HepG2 (cell line): ENCODE data around the gene HS3ST5. TPM values are rescaled to one million over a fixed set of nuclear protein-coding genes. Genes with fewer than 3 reads are reported as not detected.

Experiments used
- ARNT2 ChIP-seq: sonication (generic); formaldehyde crosslinking; IDR thresholded peaks from 2 replicates; pipeline ENCODE4 v1.8.0; 2022; ENCODE audit warnings: mild to moderate bottlenecking, low read depth, missing genetic modification reagents, moderate library complexity
- E2F1 ChIP-seq: sonication (generic); formaldehyde crosslinking; IDR thresholded peaks from 2 replicates; pipeline ENCODE4 v1.5.0; 2020; ENCODE audit warnings: missing genetic modification reagents
- FIP1L1 ChIP-seq: fragments of 200-400 bp; formaldehyde crosslinking; IDR thresholded peaks from 2 replicates; pipeline ENCODE4 v1.6.1; 2018; ENCODE audit warnings: low read depth, mild to moderate bottlenecking, low read length, moderate library complexity, borderline replicate concordance; ENCODE audit not compliant: insufficient read depth
- HNF4A ChIP-seq: sonication (generic); formaldehyde crosslinking; IDR thresholded peaks from 2 replicates; pipeline ENCODE4 v1.4.0; 2020; ENCODE audit warnings: missing genetic modification reagents
- KMT2A ChIP-seq: sonication (generic); formaldehyde crosslinking; IDR thresholded peaks from 2 replicates; pipeline ENCODE4 v1.4.0; 2020; ENCODE audit warnings: missing genetic modification reagents
- MED13 ChIP-seq: sonication (generic); formaldehyde crosslinking; IDR thresholded peaks from 2 replicates; pipeline ENCODE4 v1.5.0; 2020; ENCODE audit warnings: missing genetic modification reagents
- NFKB2 ChIP-seq: sonication (generic); formaldehyde crosslinking; IDR thresholded peaks from 2 replicates; pipeline ENCODE4 v1.4.0; 2020; ENCODE audit warnings: missing genetic modification reagents, borderline replicate concordance
- POLR2AphosphoS5 ChIP-seq: IDR thresholded peaks from 2 replicates; pipeline ENCODE4 v1.6.1; 2012; ENCODE audit warnings: low read depth, low read length
- REL ChIP-seq: sonication (generic); formaldehyde crosslinking; conservative IDR thresholded peaks from 2 replicates; pipeline ENCODE4 v1.8.0; 2022; ENCODE audit warnings: mild to moderate bottlenecking, missing genetic modification reagents, moderate library complexity
- SNAPC2 ChIP-seq: sonication (generic); formaldehyde crosslinking; IDR thresholded peaks from 2 replicates; pipeline ENCODE4 v1.8.1; 2022; ENCODE audit warnings: mild to moderate bottlenecking, missing genetic modification reagents
- TAF15 ChIP-seq: fragments of 200-400 bp; formaldehyde crosslinking; IDR thresholded peaks from one replicate; pipeline ENCODE4 v1.6.1; 2018; ENCODE audit warnings: mild to moderate bottlenecking, low read depth, low read length; ENCODE audit not compliant: poor library complexity, severe bottlenecking
- THRA ChIP-seq: sonication (generic); formaldehyde crosslinking; IDR thresholded peaks from 2 replicates; pipeline ENCODE4 v1.4.0; 2020; ENCODE audit warnings: missing genetic modification reagents, borderline replicate concordance
- ZBTB7B ChIP-seq: sonication (generic); formaldehyde crosslinking; IDR thresholded peaks from 2 replicates; pipeline ENCODE4 v1.4.0; 2020; ENCODE audit warnings: missing genetic modification reagents
- ZFP41 ChIP-seq: sonication (generic); formaldehyde crosslinking; IDR thresholded peaks from 2 replicates; pipeline ENCODE4 v1.4.0; 2020; ENCODE audit warnings: mild to moderate bottlenecking, missing genetic modification reagents, borderline replicate concordance
- ZNF589 ChIP-seq: sonication (generic); formaldehyde crosslinking; conservative IDR thresholded peaks from 2 replicates; pipeline ENCODE4 v1.8.0; 2022; ENCODE audit warnings: mild to moderate bottlenecking, moderate library complexity, missing genetic modification reagents
- ZNF75D ChIP-seq: sonication (generic); formaldehyde crosslinking; IDR thresholded peaks from 2 replicates; pipeline ENCODE4 v1.8.1; 2023; ENCODE audit warnings: missing genetic modification reagents, mild to moderate bottlenecking, borderline replicate concordance
- ZNF772 ChIP-seq: sonication (generic); formaldehyde crosslinking; IDR thresholded peaks from 2 replicates; pipeline ENCODE4 v1.5.0; 2020; ENCODE audit warnings: mild to moderate bottlenecking, missing genetic modification reagents
- ZNF780A ChIP-seq: sonication (generic); formaldehyde crosslinking; IDR thresholded peaks from 2 replicates; pipeline ENCODE4 v1.8.0; 2022; ENCODE audit warnings: mild to moderate bottlenecking, missing genetic modification reagents, moderate library complexity
- ZNF792 ChIP-seq: IDR thresholded peaks from 2 replicates; pipeline ENCODE4 v1.6.1; 2016
- polyA plus RNA-seq, 8 experiments: library from polyadenylated mRNA; depleted of rRNA in 3 of 8; stranded (reverse) in 7 of 8; unstranded in 1 of 8; fragments of >200 nt; fragmentation: Illumina TruSeq in 4 of 8; extraction: Trizol in 4 of 8; gene quantifications; 2 replicates each; pipeline versions ENCODE4 v1.2.1 to v1.2.3, GENCODE V29; 2011 to 2016; ENCODE audit warnings: low read depth in 4 of 8, missing spikeins in 1 of 8, mixed read lengths in 1 of 8; ENCODE audit not compliant: insufficient read depth in 1 of 8
- total RNA-seq, 5 experiments: library from RNA; depleted of rRNA; stranded (reverse); fragments of >200 nt; fragmentation: Illumina TruSeq; extraction: Trizol; gene quantifications; 2 replicates each; pipeline ENCODE4 v1.2.3, GENCODE V29; 2016; ENCODE audit warnings: low read depth in 1 of 5
- TF ChIP-seq, protein P1 (sequence below): sonication (generic); formaldehyde crosslinking; IDR thresholded peaks from 2 replicates; pipeline ENCODE4 v1.5.1; 2020; ENCODE audit warnings: mild to moderate bottlenecking, missing genetic modification reagents, moderate library complexity
- TF ChIP-seq, protein P2 (sequence below), 2 experiments: IDR thresholded peaks; 2 replicates each; pipeline ENCODE4 v1.6.1; 2011 to 2012; ENCODE audit warnings: low read length in 2 of 2, borderline replicate concordance in 1 of 2, low read depth in 1 of 2, mild to moderate bottlenecking in 1 of 2, moderate library complexity in 1 of 2
- TF ChIP-seq, protein P3 (sequence below): sonication (generic); formaldehyde crosslinking; IDR thresholded peaks from 2 replicates; pipeline ENCODE4 v1.8.0; 2022; ENCODE audit warnings: missing genetic modification reagents, mild to moderate bottlenecking, inconsistent platforms, borderline replicate concordance

Gene HS3ST5
- total and polyA plus RNA-seq, 2 of the 13 experiments (the other 11 are each of a cell fraction or from before 2014, with no cell fraction given): 1.1 to 1.6 TPM

DNA sequence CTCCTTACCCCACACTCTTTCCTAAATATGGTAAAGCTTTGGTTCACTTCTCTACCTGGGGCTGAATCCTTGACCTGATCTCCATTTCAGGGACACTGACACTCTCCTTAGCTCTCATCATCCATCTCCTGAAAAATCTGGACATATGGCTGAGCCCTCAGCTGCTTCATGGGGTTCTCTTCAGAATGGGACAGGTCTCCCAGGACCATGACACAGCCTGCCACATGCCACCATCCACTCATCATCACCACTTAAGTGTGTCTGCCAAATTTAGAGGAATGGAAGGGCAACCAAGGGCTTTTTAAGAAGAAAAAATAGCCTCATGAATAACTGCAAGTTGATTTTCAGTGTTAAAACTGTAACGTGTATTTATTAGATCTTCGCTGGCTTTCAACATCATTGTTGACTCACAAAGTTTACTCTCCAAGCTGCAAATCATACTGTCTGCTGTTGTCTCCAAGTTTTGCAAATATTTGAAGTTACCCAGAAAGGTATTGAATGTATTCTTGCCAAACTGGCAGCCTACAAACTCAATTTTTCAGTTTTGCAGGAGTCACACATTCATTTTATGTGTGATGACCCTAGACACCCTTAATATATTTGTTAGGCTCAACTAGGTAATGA lies 41.1 kb downstream of the HS3ST5 start (continued):
- TF ChIP-seq E2F1 (CRISPR knock-in tag) (no peak), ZNF772 (no peak), KMT2A (CRISPR knock-in tag) (no peak), ZNF589 (peak; percentile 45; the same call in 1 of the 2 replicates), SNAPC2 (CRISPR knock-in tag) (no peak), NFKB2 (no peak), ZBTB7B (CRISPR knock-in tag) (no peak), THRA (CRISPR knock-in tag) (peak; percentile 49; the same call in 1 of the 2 replicates), MED13 (CRISPR knock-in tag) (no peak), ZNF780A (peak; percentile 51; the same call in 1 of the 2 replicates), ZNF75D (CRISPR knock-in tag) (no peak), REL (no peak), HNF4A (CRISPR knock-in tag) (no peak), POLR2AphosphoS5 (no peak), ARNT2 (CRISPR knock-in tag) (no peak), FIP1L1 (no peak), TAF15 (no peak), ZFP41 (no peak), ZNF792 (CRISPR knock-in tag) (no peak)
- TF ChIP-seq, protein P1, sequence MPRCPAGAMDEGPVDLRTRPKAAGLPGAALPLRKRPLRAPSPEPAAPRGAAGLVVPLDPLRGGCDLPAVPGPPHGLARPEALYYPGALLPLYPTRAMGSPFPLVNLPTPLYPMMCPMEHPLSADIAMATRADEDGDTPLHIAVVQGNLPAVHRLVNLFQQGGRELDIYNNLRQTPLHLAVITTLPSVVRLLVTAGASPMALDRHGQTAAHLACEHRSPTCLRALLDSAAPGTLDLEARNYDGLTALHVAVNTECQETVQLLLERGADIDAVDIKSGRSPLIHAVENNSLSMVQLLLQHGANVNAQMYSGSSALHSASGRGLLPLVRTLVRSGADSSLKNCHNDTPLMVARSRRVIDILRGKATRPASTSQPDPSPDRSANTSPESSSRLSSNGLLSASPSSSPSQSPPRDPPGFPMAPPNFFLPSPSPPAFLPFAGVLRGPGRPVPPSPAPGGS (CRISPR knock-in tag): no peak
- TF ChIP-seq, protein P2, sequence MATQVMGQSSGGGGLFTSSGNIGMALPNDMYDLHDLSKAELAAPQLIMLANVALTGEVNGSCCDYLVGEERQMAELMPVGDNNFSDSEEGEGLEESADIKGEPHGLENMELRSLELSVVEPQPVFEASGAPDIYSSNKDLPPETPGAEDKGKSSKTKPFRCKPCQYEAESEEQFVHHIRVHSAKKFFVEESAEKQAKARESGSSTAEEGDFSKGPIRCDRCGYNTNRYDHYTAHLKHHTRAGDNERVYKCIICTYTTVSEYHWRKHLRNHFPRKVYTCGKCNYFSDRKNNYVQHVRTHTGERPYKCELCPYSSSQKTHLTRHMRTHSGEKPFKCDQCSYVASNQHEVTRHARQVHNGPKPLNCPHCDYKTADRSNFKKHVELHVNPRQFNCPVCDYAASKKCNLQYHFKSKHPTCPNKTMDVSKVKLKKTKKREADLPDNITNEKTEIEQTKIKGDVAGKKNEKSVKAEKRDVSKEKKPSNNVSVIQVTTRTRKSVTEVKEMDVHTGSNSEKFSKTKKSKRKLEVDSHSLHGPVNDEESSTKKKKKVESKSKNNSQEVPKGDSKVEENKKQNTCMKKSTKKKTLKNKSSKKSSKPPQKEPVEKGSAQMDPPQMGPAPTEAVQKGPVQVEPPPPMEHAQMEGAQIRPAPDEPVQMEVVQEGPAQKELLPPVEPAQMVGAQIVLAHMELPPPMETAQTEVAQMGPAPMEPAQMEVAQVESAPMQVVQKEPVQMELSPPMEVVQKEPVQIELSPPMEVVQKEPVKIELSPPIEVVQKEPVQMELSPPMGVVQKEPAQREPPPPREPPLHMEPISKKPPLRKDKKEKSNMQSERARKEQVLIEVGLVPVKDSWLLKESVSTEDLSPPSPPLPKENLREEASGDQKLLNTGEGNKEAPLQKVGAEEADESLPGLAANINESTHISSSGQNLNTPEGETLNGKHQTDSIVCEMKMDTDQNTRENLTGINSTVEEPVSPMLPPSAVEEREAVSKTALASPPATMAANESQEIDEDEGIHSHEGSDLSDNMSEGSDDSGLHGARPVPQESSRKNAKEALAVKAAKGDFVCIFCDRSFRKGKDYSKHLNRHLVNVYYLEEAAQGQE (IDR thresholded peaks at IDR 0.05; ENCODE audit: borderline replicate concordance in 1 of 2, low read depth in 1 of 2, low read length in 2 of 2): no peak
- TF ChIP-seq, protein P3, sequence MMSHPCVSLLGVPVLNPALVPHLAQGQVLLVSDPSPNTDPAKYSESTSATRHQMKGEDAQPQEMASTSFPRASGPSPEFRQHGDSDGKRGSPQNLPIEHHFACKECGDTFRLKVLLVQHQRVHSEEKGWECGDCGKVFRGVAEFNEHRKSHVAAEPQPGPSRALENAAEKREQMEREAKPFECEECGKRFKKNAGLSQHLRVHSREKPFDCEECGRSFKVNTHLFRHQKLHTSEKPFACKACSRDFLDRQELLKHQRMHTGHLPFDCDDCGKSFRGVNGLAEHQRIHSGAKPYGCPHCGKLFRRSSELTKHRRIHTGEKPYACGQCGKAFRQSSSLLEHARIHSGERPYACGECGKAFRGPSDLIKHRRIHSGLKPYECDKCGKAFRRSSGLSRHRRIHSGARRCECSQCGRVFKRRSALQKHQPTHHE (CRISPR knock-in tag): no peak
